Endothelial cell of umbilical vein (primary cell): ENCODE data around the gene ZNF423. TPM values are rescaled to one million over a fixed set of nuclear protein-coding genes. Genes with fewer than 3 reads are reported as not detected.

Experiments used
- BruUV-seq: library from RNA; stranded (reverse); fragments of 400-500 nt; replicated peaks from 2 replicates; lab custom pipeline; 2021; lab: Mats Ljungman, UMichigan
- CTCF ChIA-PET: fragments of 300-600, 350-600 bp; sonication (Branson Sonifier 250); formaldehyde crosslinking; loops from one replicate; lab custom pipeline; 2021; ENCODE audit warnings: antibody characterized with exemption, inconsistent platforms; lab: Charles Lee
- POLR2A ChIA-PET: fragments of 300-600, 350-600 bp; sonication (Branson Sonifier 250); formaldehyde crosslinking; loops from one replicate; lab custom pipeline; 2021; ENCODE audit warnings: antibody characterized with exemption, inconsistent platforms; lab: Charles Lee
- DNase-seq: peaks from one replicate; pipeline ENCODE4 v3.0.0-alpha.2; 2011; ENCODE audit warnings: low read depth, low spot score
- FAIRE-seq: peaks from 2 replicates; lab custom pipeline; 2011; peaks lifted over from hg19 to GRCh38; lab: Jason Lieb, UNC
- H2AFZ ChIP-seq: 2 replicates; pipeline ENCODE4 v1.6.0; 2012; ENCODE audit warnings: low read depth, low read length, control low read depth, inconsistent platforms
- H3K27ac ChIP-seq: 2 replicates; pipeline ENCODE4 v1.5.1; 2011; ENCODE audit warnings: low read depth, mild to moderate bottlenecking, control low read depth, low read length, moderate library complexity; ENCODE audit not compliant: insufficient read depth
- H3K27me3 ChIP-seq, 2 experiments: 2 replicates each; pipeline versions ENCODE4 v1.6.0 to v1.6.1; 2011; ENCODE audit warnings: low read length in 2 of 2, mixed read lengths in 1 of 2; ENCODE audit not compliant: control insufficient read depth in 2 of 2, insufficient read depth in 2 of 2
- H3K36me3 ChIP-seq, 2 experiments: 2 replicates in 1 of 2; 3 replicates in 1 of 2; pipeline ENCODE4 v1.5.1; 2011; ENCODE audit warnings: low read length in 2 of 2, mild to moderate bottlenecking in 1 of 2, moderate library complexity in 1 of 2; ENCODE audit not compliant: control insufficient read depth in 2 of 2, insufficient read depth in 2 of 2; ENCODE audit errors: extremely low read depth in 1 of 2
- H3K4me1 ChIP-seq: 3 replicates; pipeline ENCODE4 v1.5.1; 2011; ENCODE audit warnings: mild to moderate bottlenecking, low read length; ENCODE audit not compliant: control insufficient read depth, insufficient read depth; ENCODE audit errors: extremely low read depth
- H3K4me2 ChIP-seq: 2 replicates; pipeline ENCODE4 v1.6.1; 2011; ENCODE audit warnings: low read length, control low read depth, mixed read lengths; ENCODE audit not compliant: insufficient read depth
- H3K4me3 ChIP-seq, 3 experiments: fragments of 200-600 bp in 1 of 3; sonication (generic), shearing (Covaris generic) in 1 of 3; replicated peaks in 1 of 3; 2 replicates each; pipeline ENCODE4 v1.5.1; 2011 to 2016; ENCODE audit warnings: control low read depth in 3 of 3, low read length in 3 of 3, mild to moderate bottlenecking in 2 of 3, inconsistent platforms in 1 of 3, low read depth in 1 of 3, moderate library complexity in 1 of 3; ENCODE audit not compliant: insufficient read depth in 1 of 3
- H3K79me2 ChIP-seq: 2 replicates; pipeline ENCODE4 v1.6.0; 2012; ENCODE audit warnings: low read length, inconsistent platforms; ENCODE audit not compliant: control insufficient read depth, insufficient read depth
- H3K9ac ChIP-seq: replicated peaks from 2 replicates; pipeline ENCODE3; 2011; ENCODE audit warnings: low read length, control low read depth; ENCODE audit not compliant: insufficient read depth; ENCODE audit errors: extremely low read depth
- H3K9me1 ChIP-seq: replicated peaks from 3 replicates; pipeline ENCODE4 v1.6.0; 2011; ENCODE audit warnings: mild to moderate bottlenecking, low read length; ENCODE audit not compliant: control insufficient read depth, insufficient read depth; ENCODE audit errors: extremely low read depth
- H3K9me3 ChIP-seq: replicated peaks from 2 replicates; pipeline ENCODE4 v1.5.1; 2012; ENCODE audit warnings: low read length, inconsistent platforms; ENCODE audit not compliant: control insufficient read depth, insufficient read depth
- H4K20me1 ChIP-seq: replicated peaks from 2 replicates; pipeline ENCODE3; 2011; ENCODE audit warnings: mild to moderate bottlenecking, low read length; ENCODE audit not compliant: control insufficient read depth, insufficient read depth; ENCODE audit errors: extremely low read depth
- CTCF ChIP-seq, 2 donors: IDR thresholded peaks; 1 replicate in 1 of 2; 2 replicates in 1 of 2; pipeline ENCODE4 v1.5.1; 2011; ENCODE audit warnings: low read length in 2 of 2, mild to moderate bottlenecking in 2 of 2, moderate library complexity in 2 of 2, control low read depth in 1 of 2, inconsistent platforms in 1 of 2, low read depth in 1 of 2; ENCODE audit not compliant: insufficient read depth in 1 of 2; ENCODE audit errors: extremely low read depth in 1 of 2
- EZH2 ChIP-seq: IDR thresholded peaks from 2 replicates; pipeline ENCODE4 v1.6.1; 2012; ENCODE audit warnings: borderline replicate concordance, low read depth, mild to moderate bottlenecking, moderate library complexity, low read length, inconsistent platforms; ENCODE audit not compliant: severe bottlenecking
- FOS ChIP-seq: IDR thresholded peaks from 2 replicates; pipeline ENCODE4 v1.6.1; 2011; ENCODE audit warnings: mild to moderate bottlenecking, low read length, moderate library complexity, borderline replicate concordance; ENCODE audit not compliant: insufficient read depth
- GATA2 ChIP-seq: IDR thresholded peaks from 2 replicates; pipeline ENCODE4 v1.7.0; 2011; ENCODE audit warnings: low read depth, mild to moderate bottlenecking, moderate library complexity, mixed read lengths, low read length; ENCODE audit not compliant: insufficient read length, insufficient read depth
- JUN ChIP-seq: IDR thresholded peaks from 2 replicates; pipeline ENCODE4 v1.6.1; 2011; ENCODE audit warnings: borderline replicate concordance, low read depth; ENCODE audit not compliant: insufficient read length, insufficient read depth
- MAX ChIP-seq: IDR thresholded peaks from 2 replicates; pipeline ENCODE4 v1.6.1; 2011; ENCODE audit not compliant: insufficient read depth, insufficient read length
- MYC ChIP-seq: IDR thresholded peaks from one replicate; pipeline ENCODE4 v1.6.1; 2011; ENCODE audit warnings: mild to moderate bottlenecking, low read depth, low read length
- POLR2A ChIP-seq: IDR thresholded peaks from 2 replicates; pipeline ENCODE4 v1.6.1; 2012; ENCODE audit warnings: low read depth, mild to moderate bottlenecking, control low read depth, low read length
- POLR2AphosphoS5 ChIP-seq: IDR thresholded peaks from 2 replicates; pipeline ENCODE4 v1.6.1; 2012; ENCODE audit warnings: low read depth, mild to moderate bottlenecking, control low read depth, low read length, moderate library complexity; ENCODE audit not compliant: insufficient read depth
- dilution Hi-C: fragments of 300-500 bp; cut with MboI; formaldehyde crosslinking; loops from one replicate; pipeline ENCODE4 v1.15.0; 2019; ENCODE audit warnings: low sequenced_read_pairs; ENCODE audit not compliant: extremely low pct_ligation_motif_present
- intact Hi-C: fragments of 100-400 bp; cut with micrococcal nuclease; formaldehyde crosslinking; loops from one replicate; pipeline ENCODE4 v1.10.0; 2022
- polyA plus RNA-seq, 4 experiments: library from polyadenylated mRNA; depleted of rRNA in 3 of 4; stranded (reverse) in 3 of 4; unstranded in 1 of 4; fragments of >200 nt; gene quantifications; 2 replicates each; pipeline versions ENCODE4 v1.2.1 to v1.2.3, GENCODE V29; 2011 to 2012; ENCODE audit warnings: missing spikeins in 1 of 4
- total RNA-seq: library from RNA; stranded (reverse); gene quantifications from 2 replicates; pipeline ENCODE4 v1.2.3, GENCODE V29; 2021

Gene ZNF423
- total and polyA plus RNA-seq, 2 donors (not counting 3 experiments of a cell fraction or from before 2014, with no cell fraction given) = 2.2 to 8.1 TPM

GRCh38 chr16:49524216-49524946, 331.5 kb downstream of the ZNF423 start:
- CTCF ChIA-PET = interaction anchor here (1.1 kb wide), 1 partner anchor 20 kb away, joined by 3 read pairs; no protein-coding TSS in a partner anchor
- H3K9me3 ChIP-seq = no peaks in the 10 kb centered on the region
- dilution Hi-C loops = no loop called here
- no peaks in the 10 kb centered on the region for H3K79me2 ChIP-seq
- H3K9me1 ChIP-seq = no peaks in the 10 kb centered on the region
- POLR2A ChIA-PET = no interaction called here
- no peak overlapping the region for H3K4me3 ChIP-seq
- no TSS peak for BruUV-seq
- H3K27ac ChIP-seq = no peak overlapping the region
- no peak overlapping the region for H3K9ac ChIP-seq
- FAIRE-seq (no peak), DNase-seq (no peak)
- H4K20me1 ChIP-seq = no peaks in the 10 kb centered on the region
- TF ChIP-seq EZH2 (no peak), CTCF (IDR thresholded peaks at IDR 0.05; ENCODE audit: extremely low read depth in 1 of 2, insufficient read depth in 1 of 2, low read depth in 1 of 2, low read length in 2 of 2) (no peak), JUN (no peak), POLR2AphosphoS5 (no peak), FOS (no peak), POLR2A (no peak), GATA2 (no peak), MYC (no peak), MAX (no peak)
- no peaks in the 10 kb centered on the region for H3K27me3 ChIP-seq
- no peaks in the 10 kb centered on the region for H3K36me3 ChIP-seq
- intact Hi-C loops = no loop called here
- H2AFZ ChIP-seq = no peak overlapping the region
- H3K4me2 ChIP-seq = no peak overlapping the region
- no peaks in the 10 kb centered on the region for H3K4me1 ChIP-seq
